ENCODE measurements around the gene TMPRSS11B. TPM values are rescaled to one million over a fixed set of nuclear protein-coding genes. Genes with fewer than 3 reads are reported as not detected.
"Not testable (repeated sequence)": the region's sequence is repeated elsewhere in the genome, so short reads cannot be mapped to it uniquely, and the experiment has no call there.

The TMPRSS11B gene
- total and polyA plus RNA-seq, 2 donors (not counting 3 experiments of a cell fraction or from before 2014, with no cell fraction given) = not detected

GRCh38 chr4:68283095-68283494 is 37.6 kb upstream of the TMPRSS11B start:
- Histone ChIP-seq H3K27me3 (ENCODE audit: control insufficient read depth in 2 of 2, insufficient read depth in 2 of 2, low read length in 2 of 2) (peaks cover 0 to 7% of the 10 kb centered on the region in 2 experiments), H4K20me1 (replicated peaks; ENCODE audit: control insufficient read depth, extremely low read depth, insufficient read depth, low read length) (no peaks in the 10 kb centered on the region), H3K79me2 (ENCODE audit: control insufficient read depth, insufficient read depth, low read length) (no peaks in the 10 kb centered on the region), H3K9me3 (replicated peaks; ENCODE audit: control insufficient read depth, insufficient read depth, low read length) (no peaks in the 10 kb centered on the region), H2AFZ (ENCODE audit: low read depth, low read length) (no peak overlapping the region), H3K4me1 (ENCODE audit: control insufficient read depth, extremely low read depth, insufficient read depth, low read length) (no peaks in the 10 kb centered on the region), H3K4me2 (ENCODE audit: insufficient read depth, low read length) (no peak overlapping the region), H3K9me1 (replicated peaks; ENCODE audit: control insufficient read depth, extremely low read depth, insufficient read depth, low read length) (no peaks in the 10 kb centered on the region), H3K36me3 (ENCODE audit: control insufficient read depth in 2 of 2, extremely low read depth in 1 of 2, insufficient read depth in 2 of 2, low read length in 2 of 2) (no peaks in the 10 kb centered on the region), H3K9ac (replicated peaks; ENCODE audit: extremely low read depth, insufficient read depth, low read length) (no peak overlapping the region), H3K4me3 (replicated peaks in 1 of 3; ENCODE audit: insufficient read depth in 1 of 3, low read depth in 1 of 3, low read length in 3 of 3) (no peak overlapping the region), H3K27ac (ENCODE audit: insufficient read depth, low read depth, low read length) (no peak overlapping the region)
- dilution Hi-C loops (cut with MboI; ENCODE audit: extremely low pct_ligation_motif_present, low sequenced_read_pairs) = no loop called here
- FAIRE-seq (no peak), DNase-seq (ENCODE audit: low read depth, low spot score) (no peak)
- POLR2A ChIA-PET = no interaction called here
- TF ChIP-seq, protein P1, sequence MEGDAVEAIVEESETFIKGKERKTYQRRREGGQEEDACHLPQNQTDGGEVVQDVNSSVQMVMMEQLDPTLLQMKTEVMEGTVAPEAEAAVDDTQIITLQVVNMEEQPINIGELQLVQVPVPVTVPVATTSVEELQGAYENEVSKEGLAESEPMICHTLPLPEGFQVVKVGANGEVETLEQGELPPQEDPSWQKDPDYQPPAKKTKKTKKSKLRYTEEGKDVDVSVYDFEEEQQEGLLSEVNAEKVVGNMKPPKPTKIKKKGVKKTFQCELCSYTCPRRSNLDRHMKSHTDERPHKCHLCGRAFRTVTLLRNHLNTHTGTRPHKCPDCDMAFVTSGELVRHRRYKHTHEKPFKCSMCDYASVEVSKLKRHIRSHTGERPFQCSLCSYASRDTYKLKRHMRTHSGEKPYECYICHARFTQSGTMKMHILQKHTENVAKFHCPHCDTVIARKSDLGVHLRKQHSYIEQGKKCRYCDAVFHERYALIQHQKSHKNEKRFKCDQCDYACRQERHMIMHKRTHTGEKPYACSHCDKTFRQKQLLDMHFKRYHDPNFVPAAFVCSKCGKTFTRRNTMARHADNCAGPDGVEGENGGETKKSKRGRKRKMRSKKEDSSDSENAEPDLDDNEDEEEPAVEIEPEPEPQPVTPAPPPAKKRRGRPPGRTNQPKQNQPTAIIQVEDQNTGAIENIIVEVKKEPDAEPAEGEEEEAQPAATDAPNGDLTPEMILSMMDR (IDR thresholded peaks at IDR 0.05; ENCODE audit: extremely low read depth in 1 of 2, insufficient read depth in 1 of 2, low read depth in 1 of 2, low read length in 2 of 2) = no peak
- TF ChIP-seq FOS (IDR thresholded peaks at IDR 0.05; ENCODE audit: borderline replicate concordance, insufficient read depth, low read length) (no peak), EZH2 (IDR thresholded peaks at IDR 0.05; ENCODE audit: borderline replicate concordance, low read depth, low read length, severe bottlenecking) (no peak), GATA2 (IDR thresholded peaks at IDR 0.05; ENCODE audit: insufficient read depth, insufficient read length, low read depth, low read length) (no peak), JUN (IDR thresholded peaks at IDR 0.05; ENCODE audit: borderline replicate concordance, insufficient read depth, insufficient read length, low read depth) (no peak), POLR2A (IDR thresholded peaks at IDR 0.05; ENCODE audit: low read depth, low read length) (no peak), POLR2AphosphoS5 (IDR thresholded peaks at IDR 0.05; ENCODE audit: insufficient read depth, low read depth, low read length) (no peak), MYC (IDR thresholded peaks at IDR 0.05; ENCODE audit: low read depth, low read length) (no peak)
- TF ChIP-seq, protein P2, sequence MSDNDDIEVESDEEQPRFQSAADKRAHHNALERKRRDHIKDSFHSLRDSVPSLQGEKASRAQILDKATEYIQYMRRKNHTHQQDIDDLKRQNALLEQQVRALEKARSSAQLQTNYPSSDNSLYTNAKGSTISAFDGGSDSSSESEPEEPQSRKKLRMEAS (IDR thresholded peaks at IDR 0.05; ENCODE audit: insufficient read depth, insufficient read length) = no peak
- BruUV-seq (replicated peaks) = no TSS peak
- intact Hi-C loops (cut with micrococcal nuclease) = no loop called here
- CTCF ChIA-PET = no interaction called here

GRCh38 chr4:68281796-68282740 is 36.6 kb upstream of the TMPRSS11B start:
- H3K4me2 ChIP-seq (ENCODE audit: insufficient read depth, low read length); H3K9ac ChIP-seq (replicated peaks; ENCODE audit: extremely low read depth, insufficient read depth, low read length); H3K36me3 ChIP-seq (ENCODE audit: control insufficient read depth in 2 of 2, extremely low read depth in 1 of 2, insufficient read depth in 2 of 2, low read length in 2 of 2); CTCF ChIA-PET; intact Hi-C loops (cut with micrococcal nuclease); DNase-seq (ENCODE audit: low read depth, low spot score); BruUV-seq (replicated peaks); POLR2A ChIA-PET; H3K9me1 ChIP-seq (replicated peaks; ENCODE audit: control insufficient read depth, extremely low read depth, insufficient read depth, low read length); H4K20me1 ChIP-seq (replicated peaks; ENCODE audit: control insufficient read depth, extremely low read depth, insufficient read depth, low read length); FAIRE-seq; H3K27ac ChIP-seq (ENCODE audit: insufficient read depth, low read depth, low read length); dilution Hi-C loops (cut with MboI; ENCODE audit: extremely low pct_ligation_motif_present, low sequenced_read_pairs); H3K4me3 ChIP-seq (replicated peaks in 1 of 3; ENCODE audit: insufficient read depth in 1 of 3, low read depth in 1 of 3, low read length in 3 of 3); H2AFZ ChIP-seq (ENCODE audit: low read depth, low read length); H3K79me2 ChIP-seq (ENCODE audit: control insufficient read depth, insufficient read depth, low read length); H3K27me3 ChIP-seq (ENCODE audit: control insufficient read depth in 2 of 2, insufficient read depth in 2 of 2, low read length in 2 of 2); H3K9me3 ChIP-seq (replicated peaks; ENCODE audit: control insufficient read depth, insufficient read depth, low read length); H3K4me1 ChIP-seq (ENCODE audit: control insufficient read depth, extremely low read depth, insufficient read depth, low read length): not testable (repeated sequence)

Measured in endothelial cell of umbilical vein (primary cell).